ENCODE results near the gene SAMD11. TPM values are rescaled to one million over a fixed set of nuclear protein-coding genes. Genes with fewer than 3 reads are reported as not detected.

SAMD11 gene
- total and polyA plus RNA-seq, 2 donors (not counting 1 experiment from before 2014, with no cell fraction given), result not detected

- CTCF ChIA-PET, result interaction anchor here (0.9 to 2.4 kb wide), 9 partner anchors 14 to 159 kb away, joined by 3 to 18 read pairs (median 4); partner anchors contain the start of gene NOC2L
- Histone ChIP-seq H3K36me3 (replicated peaks in 1 of 2; ENCODE audit: control extremely low read depth in 1 of 2, control insufficient read depth in 1 of 2, extremely low read depth in 1 of 2, insufficient read depth in 2 of 2, low read length in 1 of 2) (no peaks in the 10 kb centered on the region), H3K79me2 (ENCODE audit: control insufficient read depth, insufficient read depth, low read length) (no peaks in the 10 kb centered on the region), H3K9me3 (ENCODE audit: control extremely low read depth in 1 of 3, control insufficient read depth in 2 of 3, insufficient read depth in 1 of 3, low read length in 2 of 3) (peaks cover 0 to 16% (median 0%) of the 10 kb centered on the region in 3 donors), H4K20me1 (ENCODE audit: control insufficient read depth, insufficient read depth, low read length, poor library complexity, severe bottlenecking) (no peaks in the 10 kb centered on the region), H3K4me2 (replicated peaks; ENCODE audit: low read depth, low read length, poor library complexity, severe bottlenecking) (peak overlapping the region; percentile 91), H3K27ac (ENCODE audit: low read length in 2 of 2) (no peak overlapping the region), H3K4me3 (ENCODE audit: control extremely low read depth in 1 of 5, extremely low read depth in 1 of 5, insufficient read depth in 1 of 5, low read depth in 2 of 5, low read length in 4 of 5) (peak overlapping the region in 4 of 5 experiments; percentile 35 to 62 (median 46)), H2AFZ (ENCODE audit: insufficient read depth, low read depth, low read length, poor library complexity, severe bottlenecking) (peak overlapping the region; percentile 77), H3K27me3 (replicated peaks in 1 of 4; ENCODE audit: control extremely low read depth in 1 of 4, control insufficient read depth in 3 of 4, insufficient read depth in 4 of 4, low read length in 3 of 4) (peaks cover 0 to 42% (median 15%) of the 10 kb centered on the region in 4 experiments), H3K4me1 (ENCODE audit: control insufficient read depth in 2 of 2, insufficient read depth in 2 of 2, low read length in 2 of 2) (peaks cover 22 to 30% of the 10 kb centered on the region in 2 donors), H3K9ac (ENCODE audit: low read length) (peak overlapping the region; percentile 62)
- DNase-seq, result peak; percentile 77
- TF ChIP-seq EZH2 (IDR thresholded peaks at IDR 0.05; ENCODE audit: borderline replicate concordance, insufficient read depth, low read depth, low read length, poor library complexity, severe bottlenecking), result no peak
- no peak for TF ChIP-seq CTCF (IDR thresholded peaks at IDR 0.05)
- Mint-ChIP-seq H3K27ac (peak overlapping the region; percentile 53), H3K4me1 (peaks cover 22% of the 10 kb centered on the region), H3K9me3 (ENCODE audit: insufficient read depth) (no peaks in the 10 kb centered on the region), H3K4me3 (peak overlapping the region; percentile 88), H3K27me3 (peaks cover 38% of the 10 kb centered on the region)
- WGBS (ENCODE audit: insufficient coverage), result 5% methylated on average over 49 of the region's 49 CpGs
- intact Hi-C loops (cut with micrococcal nuclease), result loop anchor here (2.0 kb wide), 1 partner anchor 16 kb away; no protein-coding TSS in a partner anchor
- peak; percentile 28 for ATAC-seq (ENCODE audit: low read depth)
- POLR2A ChIA-PET, result interaction anchor here (0.6 to 0.7 kb wide), 3 partner anchors 8 to 114 kb away, joined by 3 to 7 read pairs (median 3); no protein-coding TSS in a partner anchor
Observed at GRCh38 chr1:905071-905749, 18.5 kb upstream of the SAMD11 start.
